22Rv1 (cell line): Measurements from ENCODE around the gene CCDC66.

Experiments
- CTCF ChIP-seq: fragments of 450-650 bp; IDR thresholded peaks from 2 replicates; pipeline ENCODE4 v1.5.1; 2017; ENCODE audit warnings: mild to moderate bottlenecking
- ZFX ChIP-seq: fragments of 450-650 bp; IDR thresholded peaks from 2 replicates; pipeline ENCODE4 v1.6.1; 2017; ENCODE audit warnings: antibody characterized with exemption, borderline replicate concordance

DNA sequence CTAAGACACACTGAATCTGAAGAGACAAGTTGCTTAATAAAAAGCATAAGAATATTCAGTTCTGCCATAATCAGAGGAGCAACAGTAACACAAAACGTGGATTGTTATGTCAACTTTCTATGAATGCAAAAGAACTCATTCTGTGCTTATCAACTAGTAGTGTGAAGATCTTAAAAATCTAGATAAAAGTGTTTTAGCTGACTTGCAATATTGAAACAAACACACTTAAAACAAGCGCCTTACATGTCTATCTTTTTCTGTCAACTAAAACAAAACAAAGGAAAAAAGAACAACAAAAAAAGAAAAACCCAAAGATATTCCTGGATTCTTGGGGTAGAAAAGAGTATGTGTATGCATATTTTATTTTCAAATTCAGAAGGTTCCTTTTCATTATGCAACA is 88.4 kb downstream of the CCDC66 start:
- TF ChIP-seq CTCF (no peak), ZFX (no peak)
